Activated effector memory CD4-positive, alpha-beta T cell treated with anti-CD3 and anti-CD28 coated beads, Interleukin-2, amount 50 U/mL, for 16 hours (primary cell): Measurements from ENCODE around the gene LMO3.

ENCODE experiments used
- DNase-seq: peaks from one replicate; pipeline ENCODE4 v3.0.0-alpha.2; 2020

LMO3 gene

GRCh38 chr12:16606117-16606200, at the start of gene LMO3:
LMO3 (minus strand) TSS chr12:16606162; CDS start chr12:16600860, 5,302 bp downstream.
- no peak for DNase-seq

GRCh38 chr12:16636435-16637055, 30.6 kb upstream of the LMO3 start:
- no peak for DNase-seq

- DNase-seq, result no peak
Observed at GRCh38 chr12:16634786-16635185, 28.8 kb upstream of the LMO3 start.

- DNase-seq, result no peak
Observed at GRCh38 chr12:16626991-16627390, 21.0 kb upstream of the LMO3 start.

- no peak for DNase-seq
Observed at GRCh38 chr12:16622338-16622737, 16.4 kb upstream of the LMO3 start.

GRCh38 chr12:16619537-16619936, 13.6 kb upstream of the LMO3 start:
- no peak for DNase-seq

GRCh38 chr12:16618256-16618655, 12.3 kb upstream of the LMO3 start:
- DNase-seq, result no peak

GRCh38 chr12:16613199-16613598, 7.2 kb upstream of the LMO3 start:
- no peak for DNase-seq

- DNase-seq, result no peak
Observed at GRCh38 chr12:16612647-16613046, 6.7 kb upstream of the LMO3 start.

GRCh38 chr12:16611146-16611545, 5.2 kb upstream of the LMO3 start:
- no peak for DNase-seq

- no peak for DNase-seq
Observed at GRCh38 chr12:16610743-16611142, 4.8 kb upstream of the LMO3 start.

GRCh38 chr12:16610001-16610585, 4.1 kb upstream of the LMO3 start:
- no peak for DNase-seq

GRCh38 chr12:16608946-16609539, 3.1 kb upstream of the LMO3 start:
- DNase-seq, result no peak

- DNase-seq, result no peak
Observed at GRCh38 chr12:16607906-16608775, 2.2 kb upstream of the LMO3 start.

GRCh38 chr12:16606991-16607390, 1.0 kb upstream of the LMO3 start:
- DNase-seq, result no peak

GRCh38 chr12:16606201-16606849, 363 bp upstream of the LMO3 start:
- DNase-seq, result no peak

- DNase-seq, result no peak
Observed at GRCh38 chr12:16605642-16606116, 283 bp downstream of the LMO3 start.

- DNase-seq, result no peak
Observed at GRCh38 chr12:16604596-16605252, 1.2 kb downstream of the LMO3 start.

- DNase-seq, result no peak
Observed at GRCh38 chr12:16603916-16604575, 1.9 kb downstream of the LMO3 start.

GRCh38 chr12:16603260-16603915, 2.6 kb downstream of the LMO3 start:
- no peak for DNase-seq

GRCh38 chr12:16602412-16602811, 3.5 kb downstream of the LMO3 start:
- DNase-seq, result no peak

- DNase-seq, result no peak
Observed at GRCh38 chr12:16600525-16600924, 5.4 kb downstream of the LMO3 start.
